Tibial nerve (tissue), 4 donors: ENCODE results near the gene IGSF5. TPM values are rescaled to one million over a fixed set of nuclear protein-coding genes. Genes with fewer than 3 reads are reported as not detected.

ENCODE experiments used
- DNase-seq, 2 donors: peaks; one replicate each; pipeline ENCODE4 v3.0.0-alpha.2; 2019; ENCODE audit warnings: low spot score in 2 of 2
- H3K27ac ChIP-seq, 4 donors: fragments of 200-600 bp; sonication (generic) in 3 of 4; one replicate each; pipeline ENCODE4 v1.5.1; 2017 to 2019; ENCODE audit warnings: mild to moderate bottlenecking in 1 of 4
- H3K27me3 ChIP-seq, 2 donors: fragments of 200-600 bp; sonication (generic) in 1 of 2; one replicate each; pipeline versions ENCODE4 v1.5.1 to v1.6.0; 2017 to 2019
- H3K36me3 ChIP-seq, 3 donors: fragments of 200-600 bp; sonication (generic); one replicate each; pipeline ENCODE4 v1.5.1; 2018 to 2019
- H3K4me1 ChIP-seq, 4 donors: fragments of 200-600 bp; sonication (generic) in 3 of 4; one replicate each; pipeline ENCODE4 v1.5.1; 2017 to 2019
- H3K4me3 ChIP-seq, 4 donors: fragments of 200-600 bp; sonication (generic) in 3 of 4; one replicate each; pipeline ENCODE4 v1.5.1; 2017 to 2019; ENCODE audit warnings: mild to moderate bottlenecking in 1 of 4, moderate library complexity in 1 of 4
- H3K9me3 ChIP-seq, 4 donors: fragments of 200-600 bp; sonication (generic) in 3 of 4; one replicate each; pipeline ENCODE4 v1.5.1; 2017 to 2019
- CTCF ChIP-seq, 5 experiments: fragments of 200-600 bp in 3 of 5; fragments of 450-650 bp in 2 of 5; sonication (generic) in 3 of 5; IDR thresholded peaks; one replicate each; pipeline ENCODE4 v1.5.1; 2016 to 2019; ENCODE audit warnings: antibody characterized with exemption in 5 of 5, mild to moderate bottlenecking in 3 of 5, moderate library complexity in 2 of 5
- EP300 ChIP-seq, 2 donors: sonication (generic); formaldehyde crosslinking; IDR thresholded peaks; one replicate each; pipeline ENCODE4 v1.6.1; 2017; ENCODE audit warnings: antibody characterized with exemption in 2 of 2, mild to moderate bottlenecking in 1 of 2
- POLR2A ChIP-seq, 2 donors: fragments of 450-650 bp; IDR thresholded peaks; one replicate each; pipeline ENCODE4 v1.6.1; 2017; ENCODE audit warnings: antibody characterized with exemption in 2 of 2, mild to moderate bottlenecking in 2 of 2, moderate library complexity in 2 of 2
- WGBS, 2 donors: methylation state at CpG; one replicate each; pipeline ENCODE4 v1.1.5; 2018; 5-methylcytosine and 5-hydroxymethylcytosine counted together
- total RNA-seq, 4 donors: library from RNA; depleted of rRNA; stranded (reverse); fragments of >200 nt; gene quantifications; one replicate each; pipeline ENCODE4 v1.1.0, GENCODE V29; 2016

The IGSF5 gene
- total RNA-seq, 4 donors from 2014 or later: not detected

DNA sequence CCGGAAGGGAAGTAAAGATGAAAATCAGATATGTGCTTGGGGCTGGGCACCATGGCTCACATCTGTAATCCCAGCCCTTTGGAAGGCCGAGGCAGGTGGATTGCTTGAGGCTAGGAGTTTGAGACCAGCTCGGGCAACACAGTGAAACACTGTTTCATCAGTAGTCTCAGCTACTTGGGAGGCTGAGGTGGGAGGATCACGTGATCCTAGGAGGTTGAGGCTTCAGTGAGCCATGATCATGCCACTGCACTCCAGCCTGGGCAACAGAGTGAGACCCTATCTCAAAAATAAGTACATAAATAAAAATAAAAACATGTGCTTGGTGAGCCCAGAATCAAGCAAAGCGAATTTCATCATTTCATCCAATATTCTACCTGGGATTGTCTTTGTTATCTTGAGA lies 98.9 kb downstream of the IGSF5 start:
- Histone ChIP-seq H3K9me3 (peaks cover 0 to 4% (median 0%) of the 10 kb centered on the region in 4 donors), H3K4me3 (no peak overlapping the region), H3K27ac (no peak overlapping the region), H3K4me1 (no peaks in the 10 kb centered on the region), H3K36me3 (no peaks in the 10 kb centered on the region), H3K27me3 (no peaks in the 10 kb centered on the region)
- DNase-seq: no peak
- TF ChIP-seq POLR2A (IDR thresholded peaks at IDR 0.05): no peak
- TF ChIP-seq CTCF (IDR thresholded peaks at IDR 0.05): no peak
- TF ChIP-seq EP300 (IDR thresholded peaks at IDR 0.05): no peak
- WGBS, 2 donors: 84 to 88% methylated on average over 5 of the region's 5 CpGs

DNA sequence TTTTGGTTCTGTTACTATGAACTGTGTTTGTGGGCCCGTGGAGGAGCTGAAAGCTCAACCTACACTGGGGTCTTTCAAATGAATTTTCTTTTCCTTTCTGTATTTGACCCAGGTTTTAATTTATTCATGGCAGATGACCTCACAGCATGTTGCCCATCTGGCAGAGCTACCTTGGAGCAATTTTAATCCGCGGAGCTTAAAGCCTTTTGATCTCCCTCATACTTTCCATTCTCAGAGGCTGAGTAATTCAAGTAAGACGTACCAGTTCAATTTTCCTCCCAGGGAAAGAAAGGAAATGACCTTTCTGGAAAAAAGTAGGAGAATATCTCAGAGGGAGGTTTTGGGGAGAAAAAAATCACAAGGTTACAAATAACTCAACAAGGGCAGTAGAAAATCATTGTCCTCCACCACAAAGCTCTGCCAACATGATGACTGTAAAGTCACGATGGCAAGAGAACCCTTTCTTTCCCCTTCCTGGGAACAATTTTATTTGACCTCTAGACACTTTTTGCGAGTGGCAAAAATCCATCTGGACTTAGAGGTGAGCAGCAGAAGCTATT lies 100.7 kb downstream of the IGSF5 start:
- no peak overlapping the region for H3K27ac ChIP-seq
- no peaks in the 10 kb centered on the region for H3K4me1 ChIP-seq
- no peak for DNase-seq
- TF ChIP-seq POLR2A (IDR thresholded peaks at IDR 0.05): no peak
- no peak for TF ChIP-seq CTCF (IDR thresholded peaks at IDR 0.05)
- TF ChIP-seq EP300 (IDR thresholded peaks at IDR 0.05): no peak
- no peaks in the 10 kb centered on the region for H3K36me3 ChIP-seq
- no peaks in the 10 kb centered on the region for H3K27me3 ChIP-seq
- H3K4me3 ChIP-seq: no peak overlapping the region
- 46 to 56% methylated on average over 6 of the region's 6 CpGs for WGBS, 2 donors
- peaks cover 0 to 4% (median 0%) of the 10 kb centered on the region in 4 donors for H3K9me3 ChIP-seq

DNA sequence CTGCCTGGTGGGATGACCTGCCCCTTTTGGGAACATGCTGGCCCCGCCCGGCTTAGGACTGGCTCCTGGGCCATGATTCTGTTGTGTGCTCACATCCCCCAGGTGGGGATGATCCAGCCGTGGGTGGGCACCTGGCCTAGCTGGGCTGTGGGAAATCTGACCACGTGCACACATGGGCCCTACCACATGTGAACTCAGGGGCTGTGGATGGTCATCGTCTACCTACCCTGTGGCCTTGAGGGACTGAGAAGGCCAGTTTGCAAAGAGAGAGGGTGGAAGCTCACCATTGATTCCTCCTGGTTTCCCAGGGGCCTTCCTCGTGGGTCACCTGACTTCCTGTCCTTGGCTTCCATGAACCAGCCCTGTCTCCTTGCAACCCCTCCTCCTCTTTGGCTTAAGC lies 102.9 kb downstream of the IGSF5 start:
- Histone ChIP-seq H3K27me3 (no peaks in the 10 kb centered on the region), H3K4me1 (no peaks in the 10 kb centered on the region), H3K9me3 (peaks cover 0 to 4% (median 0%) of the 10 kb centered on the region in 4 donors), H3K4me3 (no peak overlapping the region), H3K36me3 (no peaks in the 10 kb centered on the region), H3K27ac (no peak overlapping the region)
- TF ChIP-seq POLR2A (IDR thresholded peaks at IDR 0.05) (no peak), EP300 (IDR thresholded peaks at IDR 0.05) (no peak), CTCF (IDR thresholded peaks at IDR 0.05) (no peak)
- WGBS, 2 donors: 84 to 95% methylated on average over 6 of the region's 6 CpGs
- DNase-seq: no peak

- Histone ChIP-seq H3K4me1 (no peaks in the 10 kb centered on the region), H3K27me3 (no peaks in the 10 kb centered on the region), H3K36me3 (no peaks in the 10 kb centered on the region), H3K4me3 (no peak overlapping the region), H3K27ac (no peak overlapping the region), H3K9me3 (peaks cover 0 to 4% (median 0%) of the 10 kb centered on the region in 4 donors)
- 46 to 60% methylated on average over 10 of the region's 10 CpGs for WGBS, 2 donors
- DNase-seq: no peak
- TF ChIP-seq EP300 (IDR thresholded peaks at IDR 0.05) (no peak), CTCF (IDR thresholded peaks at IDR 0.05) (no peak), POLR2A (IDR thresholded peaks at IDR 0.05) (no peak)
These were observed 104.2 kb downstream of the IGSF5 start for GRCh38 chr21:39849014-39849655.

DNA sequence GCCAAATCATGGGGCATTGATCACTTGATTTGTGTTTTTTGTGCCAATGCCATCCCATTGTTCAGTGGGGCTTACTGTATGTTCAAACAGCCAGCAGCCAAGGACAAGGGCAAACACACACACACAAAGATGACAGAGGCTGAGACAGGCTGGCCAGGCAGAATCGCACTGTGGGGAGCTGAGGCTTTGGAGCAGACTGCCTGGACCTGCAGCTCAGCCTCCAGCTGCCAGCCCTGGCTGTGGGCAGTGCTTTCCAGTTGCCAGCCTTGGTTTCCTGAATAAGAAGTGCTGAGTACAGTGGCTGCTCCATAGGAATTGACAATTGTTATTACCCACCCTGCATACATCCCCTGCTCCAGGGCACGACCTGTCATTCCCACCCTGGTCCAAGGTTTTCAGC lies 105.3 kb downstream of the IGSF5 start:
- Histone ChIP-seq H3K4me1 (no peaks in the 10 kb centered on the region), H3K27me3 (no peaks in the 10 kb centered on the region), H3K36me3 (no peaks in the 10 kb centered on the region), H3K4me3 (no peak overlapping the region), H3K9me3 (peaks cover 0 to 4% (median 0%) of the 10 kb centered on the region in 4 donors), H3K27ac (no peak overlapping the region)
- no peak for DNase-seq
- TF ChIP-seq EP300 (IDR thresholded peaks at IDR 0.05) (no peak), POLR2A (IDR thresholded peaks at IDR 0.05) (no peak), CTCF (IDR thresholded peaks at IDR 0.05) (no peak)
- 66 to 88% methylated on average over 2 of the region's 2 CpGs for WGBS, 2 donors
